PC-3 (cell line): Measurements from ENCODE around the gene RPL6. TPM values are rescaled to one million over a fixed set of nuclear protein-coding genes. Genes with fewer than 3 reads are reported as not detected.
"Not testable (repeated sequence)": the region's sequence is repeated elsewhere in the genome, so short reads cannot be mapped to it uniquely, and the experiment has no call there.

Source experiments
- ATAC-seq: fragments of 200-7000 bp; cut with Tn5 transposase; 2 replicates; pipeline ENCODE4 v1.9.1; 2020; ENCODE audit warnings: mild to moderate bottlenecking, moderate library complexity
- BruUV-seq: library from RNA; stranded (reverse); fragments of 400-500 nt; replicated peaks from 2 replicates; lab custom pipeline; 2021; lab: Mats Ljungman, UMichigan
- CTCF ChIA-PET: fragments of 300-600 bp; sonication (Branson Sonifier 250); formaldehyde crosslinking; loops from one replicate; lab custom pipeline; 2022; ENCODE audit warnings: antibody characterized with exemption; lab: Charles Lee
- POLR2A ChIA-PET: fragments of 300-600 bp; sonication (Branson Sonifier 250); formaldehyde crosslinking; loops from one replicate; lab custom pipeline; 2022; ENCODE audit warnings: antibody characterized with exemption; ENCODE audit not compliant: unreplicated experiment; lab: Charles Lee
- DNase-seq: peaks from one replicate; pipeline ENCODE4 v3.0.0-alpha.2; 2015
- H2AFZ ChIP-seq: fragments of 300-600 bp; sonication (generic); 2 replicates; pipeline ENCODE4 v1.6.0; 2016; ENCODE audit warnings: antibody characterized with exemption, low read length
- H3F3A ChIP-seq: fragments of 300-600 bp; sonication (generic); one replicate; pipeline ENCODE4 v1.6.0; 2017; ENCODE audit warnings: antibody characterized with exemption, low read length, control low read depth, mild to moderate bottlenecking; ENCODE audit not compliant: unreplicated experiment
- H3K27ac ChIP-seq: fragments of 300-600 bp; sonication (generic); 2 replicates; pipeline ENCODE4 v1.5.1; 2016; ENCODE audit warnings: mild to moderate bottlenecking, low read length
- H3K27me3 ChIP-seq: fragments of 300-600 bp; sonication (generic); 2 replicates; pipeline ENCODE4 v1.6.1; 2016; ENCODE audit warnings: low read length, mixed read lengths
- H3K36me3 ChIP-seq: fragments of 300-600 bp; sonication (generic); 2 replicates; pipeline ENCODE4 v1.6.1; 2016; ENCODE audit warnings: low read depth, mixed run types, low read length, mixed read lengths
- H3K4me1 ChIP-seq: fragments of 300-600 bp; sonication (generic); 2 replicates; pipeline ENCODE4 v1.5.1; 2016; ENCODE audit warnings: low read length; ENCODE audit not compliant: insufficient read depth
- H3K4me2 ChIP-seq: fragments of 300-600 bp; sonication (generic); 2 replicates; pipeline ENCODE4 v1.6.0; 2016; ENCODE audit warnings: low read length
- H3K4me3 ChIP-seq: fragments of 300-600 bp; sonication (generic); 2 replicates; pipeline ENCODE4 v1.5.1; 2016; ENCODE audit warnings: mild to moderate bottlenecking, low read length, mixed read lengths
- H3K79me2 ChIP-seq: fragments of 300-600 bp; sonication (generic); 2 replicates; pipeline ENCODE4 v1.6.1; 2017; ENCODE audit warnings: low read length, mixed read lengths
- H3K9ac ChIP-seq: fragments of 300-600 bp; sonication (generic); 2 replicates; pipeline ENCODE4 v1.6.0; 2016; ENCODE audit warnings: mild to moderate bottlenecking, low read length
- H3K9me2 ChIP-seq: fragments of 300-600 bp; sonication (generic); replicated peaks from 2 replicates; pipeline ENCODE4 v1.6.1; 2016; ENCODE audit warnings: mixed run types, low read length, mixed read lengths
- H3K9me3 ChIP-seq: fragments of 300-600 bp; sonication (generic); 2 replicates; pipeline ENCODE4 v1.6.1; 2016; ENCODE audit warnings: low read length, mixed read lengths
- H4K20me1 ChIP-seq: fragments of 300-600 bp; sonication (generic); 2 replicates; pipeline ENCODE4 v1.6.1; 2016; ENCODE audit warnings: low read length, mixed read lengths
- CTCF ChIP-seq: fragments of 300-600 bp; sonication (generic); conservative IDR thresholded peaks from 2 replicates; pipeline ENCODE4 v1.5.1; 2017; ENCODE audit warnings: antibody characterized with exemption, low read depth, mild to moderate bottlenecking, low read length
- EZH2 ChIP-seq: fragments of 300-600 bp; sonication (generic); IDR thresholded peaks from one replicate; pipeline ENCODE4 v1.6.1; 2017; ENCODE audit warnings: antibody characterized with exemption, mild to moderate bottlenecking, low read length; ENCODE audit not compliant: unreplicated experiment
- EZH2phosphoT487 ChIP-seq: fragments of 300-600 bp; sonication (generic); IDR thresholded peaks from 2 replicates; pipeline ENCODE4 v1.6.1; 2018; ENCODE audit warnings: mild to moderate bottlenecking, antibody characterized with exemption, low read length, borderline replicate concordance
- intact Hi-C: fragments of 100-400 bp; cut with micrococcal nuclease; formaldehyde crosslinking; loops from 2 replicates; pipeline ENCODE4 v1.9.0; 2023
- total RNA-seq: library from RNA; depleted of rRNA; stranded (reverse); fragments of >200 nt; gene quantifications from 2 replicates; pipeline ENCODE4 v1.2.3, GENCODE V29; 2014

Gene RPL6
- total RNA-seq, 1 experiment from 2014 or later = 1,509 TPM

- POLR2A ChIA-PET = no interaction called here
- no TSS peak for BruUV-seq
- H3K9me2 ChIP-seq = no peaks in the 10 kb centered on the region
- H3K27me3 ChIP-seq = no peaks in the 10 kb centered on the region
- H3K9me3 ChIP-seq = no peaks in the 10 kb centered on the region
- CTCF ChIA-PET = no interaction called here
- H3F3A ChIP-seq = peaks cover 24% of the 10 kb centered on the region
- H3K27ac ChIP-seq = no peak overlapping the region
- no peak overlapping the region for H3K4me3 ChIP-seq
- DNase-seq (no peak), ATAC-seq (no peak)
- peaks cover 2% of the 10 kb centered on the region; the same call in 1 of the 2 replicates for H3K79me2 ChIP-seq
- peaks cover 19% of the 10 kb centered on the region for H3K36me3 ChIP-seq
- no peak for TF ChIP-seq EZH2phosphoT487
- TF ChIP-seq EZH2 = no peak
- no peak for TF ChIP-seq CTCF
- intact Hi-C loops = no loop called here
- H4K20me1 ChIP-seq = peaks cover 18% of the 10 kb centered on the region
- no peaks in the 10 kb centered on the region for H3K4me1 ChIP-seq
- H3K9ac ChIP-seq = no peak overlapping the region
- H2AFZ ChIP-seq = no peak overlapping the region
- H3K4me2 ChIP-seq = no peak overlapping the region
Observed at GRCh38 chr12:112401054-112401453, 8.4 kb downstream of the RPL6 start.

DNA sequence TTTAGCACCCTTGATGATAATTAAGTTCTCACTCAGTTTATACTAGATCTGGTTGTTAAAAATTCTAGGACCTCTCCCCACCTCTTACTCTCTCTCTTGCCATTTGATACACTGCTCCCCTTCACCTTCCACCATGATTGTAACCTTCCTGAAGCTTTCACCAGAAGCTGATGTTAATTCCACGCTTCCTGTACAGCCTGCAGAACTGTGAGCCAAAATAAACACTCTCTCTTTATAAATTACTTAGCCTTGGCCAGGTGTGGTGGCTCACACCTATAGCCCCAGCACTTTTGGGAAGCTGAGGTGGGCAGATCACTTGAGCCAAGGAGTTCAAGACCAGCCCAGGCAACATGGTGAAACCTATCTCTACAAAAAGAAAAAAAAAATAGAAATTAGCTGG, 16.1 kb downstream of the RPL6 start:
- no peaks in the 10 kb centered on the region for H3F3A ChIP-seq
- BruUV-seq = no TSS peak
- DNase-seq = no peak
- no peak overlapping the region for H3K27ac ChIP-seq
- no peak overlapping the region for H3K9ac ChIP-seq
- intact Hi-C loops = no loop called here
- H3K4me2 ChIP-seq = no peak overlapping the region
- no peak overlapping the region for H3K4me3 ChIP-seq
- no peaks in the 10 kb centered on the region for H4K20me1 ChIP-seq
- ATAC-seq = no peak
- TF ChIP-seq EZH2 = no peak
- no peak for TF ChIP-seq EZH2phosphoT487
- no peak for TF ChIP-seq CTCF
- H3K79me2 ChIP-seq = no peaks in the 10 kb centered on the region
- ChIA-PET POLR2A (no interaction called here), CTCF (no interaction called here)
- H3K9me2 ChIP-seq = no peaks in the 10 kb centered on the region
- no peaks in the 10 kb centered on the region for H3K4me1 ChIP-seq
- H3K27me3 ChIP-seq = no peaks in the 10 kb centered on the region
- no peaks in the 10 kb centered on the region for H3K36me3 ChIP-seq
- no peak overlapping the region for H2AFZ ChIP-seq
- no peaks in the 10 kb centered on the region for H3K9me3 ChIP-seq

- H3K79me2 ChIP-seq, H3F3A ChIP-seq, H3K27ac ChIP-seq, POLR2A ChIA-PET, H3K27me3 ChIP-seq, H3K9me3 ChIP-seq, H3K36me3 ChIP-seq, H3K4me1 ChIP-seq, BruUV-seq, ATAC-seq, H3K4me2 ChIP-seq, H3K9ac ChIP-seq, H4K20me1 ChIP-seq, H2AFZ ChIP-seq, H3K9me2 ChIP-seq, H3K4me3 ChIP-seq, DNase-seq: not testable (repeated sequence)
- intact Hi-C loops = loop anchor here (10.0 kb wide), 1 partner anchor 375 kb away; the partner anchor contains the start of genes ERP29 and TMEM116
- CTCF ChIA-PET = interaction anchor here (1.1 kb wide), 1 partner anchor 192 kb away, joined by 4 read pairs; no protein-coding TSS in a partner anchor
Observed at GRCh38 chr12:112389922-112390654, 19.3 kb downstream of the RPL6 start.
